K562 (cell line): ENCODE results near the gene LSP1. TPM values are rescaled to one million over a fixed set of nuclear protein-coding genes. Genes with fewer than 3 reads are reported as not detected.

ENCODE experiments used
- BCL6 ChIP-seq: fragments of 250-450 bp; sonication (Bioruptor Pico); IDR thresholded peaks from 2 replicates; pipeline ENCODE4 v1.4.0; 2020
- CEBPG ChIP-seq, 3 experiments: fragments of 200-800 bp in 1 of 3; sonication (Bioruptor generic) in 1 of 3; sonication (generic) in 1 of 3; formaldehyde crosslinking in 1 of 3; IDR thresholded peaks in 2 of 3; conservative IDR thresholded peaks in 1 of 3; 2 replicates each; pipeline versions ENCODE4 v1.6.1 to v1.8.0; 2016 to 2022; ENCODE audit warnings: missing compliant biosample characterization in 2 of 3, missing genetic modification characterization in 2 of 3, mild to moderate bottlenecking in 1 of 3, missing genetic modification reagents in 1 of 3
- FIP1L1 ChIP-seq: fragments of 200-400 bp; formaldehyde crosslinking; IDR thresholded peaks from 2 replicates; pipeline ENCODE4 v1.6.1; 2018; ENCODE audit warnings: mild to moderate bottlenecking, low read depth, low read length; ENCODE audit not compliant: poor library complexity, severe bottlenecking
- FOXJ3 ChIP-seq: sonication (generic); formaldehyde crosslinking; IDR thresholded peaks from 2 replicates; pipeline ENCODE4 v1.4.0; 2020; ENCODE audit warnings: mild to moderate bottlenecking, missing genetic modification reagents
- HMG20A ChIP-seq: fragments of 450-650 bp; formaldehyde crosslinking; conservative IDR thresholded peaks from 2 replicates; pipeline ENCODE4 v1.4.0; 2020; ENCODE audit warnings: mild to moderate bottlenecking, mixed read lengths
- PHF8 ChIP-seq: fragments of 200-600 bp; sonication (generic); IDR thresholded peaks from 2 replicates; pipeline ENCODE4 v1.6.1; 2012; ENCODE audit warnings: mixed run types, mild to moderate bottlenecking, inconsistent platforms, low read length, moderate library complexity, borderline replicate concordance
- PTBP1 ChIP-seq: fragments of 200-400 bp; formaldehyde crosslinking; IDR thresholded peaks from 2 replicates; pipeline ENCODE4 v1.6.1; 2017; ENCODE audit warnings: low read depth, low read length
- RBM34 ChIP-seq: fragments of 200-400 bp; formaldehyde crosslinking; IDR thresholded peaks from 2 replicates; pipeline ENCODE4 v1.6.1; 2018; ENCODE audit warnings: low read length, borderline replicate concordance; ENCODE audit not compliant: insufficient read depth
- SNIP1 ChIP-seq: fragments of 450-650 bp; IDR thresholded peaks from 2 replicates; pipeline ENCODE4 v1.7.1; 2017; ENCODE audit warnings: low read depth, mild to moderate bottlenecking
- YY1 ChIP-seq, 3 experiments: IDR thresholded peaks; 2 replicates each; pipeline ENCODE4 v1.6.1; 2011; ENCODE audit warnings: low read length in 2 of 3, mild to moderate bottlenecking in 2 of 3, moderate library complexity in 2 of 3, borderline replicate concordance in 1 of 3, control low read depth in 1 of 3, low read depth in 1 of 3; ENCODE audit not compliant: insufficient read depth in 3 of 3, insufficient replicate concordance in 2 of 3, control insufficient read depth in 1 of 3, insufficient read length in 1 of 3; ENCODE audit errors: extremely low read depth in 1 of 3
- ZNF444 ChIP-seq: fragments of 250-450 bp; sonication (Bioruptor Pico); IDR thresholded peaks from 2 replicates; pipeline ENCODE4 v1.4.0; 2020; ENCODE audit warnings: mild to moderate bottlenecking, moderate library complexity
- ZNF644 ChIP-seq: fragments of 200-800 bp; sonication (Bioruptor generic); IDR thresholded peaks from 2 replicates; pipeline ENCODE4 v1.6.1; 2016; ENCODE audit warnings: low read depth, missing genetic modification characterization, missing compliant biosample characterization
- polyA plus RNA-seq, 8 experiments: library from polyadenylated mRNA; depleted of rRNA in 4 of 8; stranded (reverse) in 5 of 8; unstranded in 3 of 8; fragments of >200 nt; fragmentation: Nextera tagmentation in 2 of 8; fragmentation: Illumina TruSeq in 1 of 8; extraction: Ambion mirVana in 2 of 8; extraction: Trizol in 1 of 8; gene quantifications; 2 replicates each; pipeline versions ENCODE4 v1.2.1 to v1.2.3, GENCODE V29; 2011 to 2014; ENCODE audit warnings: inconsistent platforms in 1 of 8, missing spikeins in 1 of 8
- total RNA-seq, 7 experiments: library from RNA; depleted of rRNA in 6 of 7; stranded (reverse); fragments of >200 nt in 6 of 7; fragmentation: Illumina TruSeq in 2 of 7; extraction: Trizol in 2 of 7; gene quantifications; 2 replicates each; pipeline versions ENCODE4 v1.2.1 to v1.2.3, GENCODE V29; 2011 to 2021; ENCODE audit warnings: low replicate concordance in 1 of 7
- TF ChIP-seq, protein P1 (sequence below): fragments of 450-650 bp; IDR thresholded peaks from 2 replicates; pipeline ENCODE4 v1.6.1; 2016; ENCODE audit warnings: low read depth, mild to moderate bottlenecking, moderate library complexity
- TF ChIP-seq, protein P2 (sequence below): sonication (generic); formaldehyde crosslinking; IDR thresholded peaks from 2 replicates; pipeline ENCODE4 v1.8.1; 2023; ENCODE audit warnings: mild to moderate bottlenecking, missing genetic modification reagents
- TF ChIP-seq, protein P3 (sequence below): fragments of 250-450 bp; sonication (Bioruptor Pico); IDR thresholded peaks from 2 replicates; pipeline ENCODE4 v1.4.0; 2020; ENCODE audit warnings: mild to moderate bottlenecking, moderate library complexity, borderline replicate concordance
- TF ChIP-seq, protein P4 (sequence below), 2 experiments: IDR thresholded peaks; 2 replicates each; pipeline ENCODE4 v1.6.1; 2012; ENCODE audit warnings: improper control_type of control experiment in 2 of 2, low read depth in 2 of 2, low read length in 2 of 2, borderline replicate concordance in 1 of 2

Gene LSP1
- total and polyA plus RNA-seq, 9 of the 15 experiments (the other 6 are each of a cell fraction or from before 2014, with no cell fraction given) = 0.08 to 2.9 (median 0.65) TPM; not detected in 2

DNA sequence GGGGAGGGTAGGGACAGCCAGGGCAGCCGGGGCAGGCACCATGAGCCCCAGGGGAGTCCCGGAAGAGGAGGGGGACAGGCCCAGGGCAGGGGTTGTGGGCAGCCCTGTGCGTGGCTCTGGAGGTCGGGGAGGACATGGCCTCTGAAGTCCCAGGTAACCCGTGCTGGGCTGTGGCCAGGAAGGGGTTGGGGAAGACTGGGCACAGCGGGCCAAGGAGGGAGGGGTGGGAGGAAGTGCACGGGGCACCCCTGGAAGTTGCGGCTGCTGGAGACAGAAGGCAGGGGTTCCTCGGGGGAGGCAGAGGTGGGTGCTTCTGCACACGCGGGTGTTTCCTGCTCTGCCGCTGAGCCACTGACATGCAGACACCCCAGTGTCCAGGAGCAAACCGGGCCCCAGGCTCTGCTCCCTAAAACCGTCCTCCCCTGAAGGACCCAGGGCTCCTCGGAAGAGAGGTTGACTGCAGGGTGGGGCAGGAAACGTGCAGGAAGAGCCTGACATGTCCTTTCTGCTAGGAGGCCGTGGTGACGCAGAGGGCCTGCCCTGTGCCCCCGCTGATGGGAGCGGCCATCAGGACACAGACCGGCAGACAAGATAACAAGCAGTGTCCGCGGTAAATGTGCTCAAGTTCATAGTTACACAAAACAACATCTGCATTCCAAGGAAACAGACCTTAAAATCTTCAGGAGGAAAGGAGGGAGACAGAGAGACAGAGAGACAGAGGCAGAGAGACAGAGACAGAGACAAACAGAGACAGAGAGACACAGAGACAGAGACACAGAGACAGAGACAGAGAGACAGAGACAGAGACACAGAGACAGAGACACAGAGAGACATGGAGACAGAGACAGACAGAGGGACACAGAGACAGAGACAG lies 8.4 kb upstream of the LSP1 start (continued):
- TF ChIP-seq, protein P1, sequence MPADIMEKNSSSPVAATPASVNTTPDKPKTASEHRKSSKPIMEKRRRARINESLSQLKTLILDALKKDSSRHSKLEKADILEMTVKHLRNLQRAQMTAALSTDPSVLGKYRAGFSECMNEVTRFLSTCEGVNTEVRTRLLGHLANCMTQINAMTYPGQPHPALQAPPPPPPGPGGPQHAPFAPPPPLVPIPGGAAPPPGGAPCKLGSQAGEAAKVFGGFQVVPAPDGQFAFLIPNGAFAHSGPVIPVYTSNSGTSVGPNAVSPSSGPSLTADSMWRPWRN = 0 out of 2 replicates have a peak, but pooled peaks have one; percentile 13
- TF ChIP-seq RBM34 (no peak), SNIP1 (no peak), PTBP1 (no peak), ZNF644 (tag) (no peak), CEBPG (CRISPR knock-in tag; IDR thresholded peaks at IDR 0.05) (no peak), CEBPG (tag; conservative IDR thresholded peaks at IDR 0.05 in 1 of 2, IDR thresholded peaks at IDR 0.05 in 1 of 2) (no peak), ZNF444 (CRISPR knock-in tag) (no peak), YY1 (IDR thresholded peaks at IDR 0.05; ENCODE audit: borderline replicate concordance in 1 of 3, control insufficient read depth in 1 of 3, extremely low read depth in 1 of 3, insufficient read depth in 3 of 3, insufficient read length in 1 of 3, insufficient replicate concordance in 2 of 3, low read depth in 1 of 3, low read length in 2 of 3) (peak; percentile 8 to 86 (median 73)), HMG20A (CRISPR knock-in tag) (no peak), FOXJ3 (CRISPR knock-in tag) (peak; percentile 67; the same call in 1 of the 2 replicates), PHF8 (no peak; the same call in 1 of the 2 replicates), FIP1L1 (no peak), BCL6 (CRISPR knock-in tag) (no peak; the same call in 1 of the 2 replicates)
- TF ChIP-seq, protein P2, sequence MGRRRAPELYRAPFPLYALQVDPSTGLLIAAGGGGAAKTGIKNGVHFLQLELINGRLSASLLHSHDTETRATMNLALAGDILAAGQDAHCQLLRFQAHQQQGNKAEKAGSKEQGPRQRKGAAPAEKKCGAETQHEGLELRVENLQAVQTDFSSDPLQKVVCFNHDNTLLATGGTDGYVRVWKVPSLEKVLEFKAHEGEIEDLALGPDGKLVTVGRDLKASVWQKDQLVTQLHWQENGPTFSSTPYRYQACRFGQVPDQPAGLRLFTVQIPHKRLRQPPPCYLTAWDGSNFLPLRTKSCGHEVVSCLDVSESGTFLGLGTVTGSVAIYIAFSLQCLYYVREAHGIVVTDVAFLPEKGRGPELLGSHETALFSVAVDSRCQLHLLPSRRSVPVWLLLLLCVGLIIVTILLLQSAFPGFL (CRISPR knock-in tag) = no peak
- TF ChIP-seq, protein P3, sequence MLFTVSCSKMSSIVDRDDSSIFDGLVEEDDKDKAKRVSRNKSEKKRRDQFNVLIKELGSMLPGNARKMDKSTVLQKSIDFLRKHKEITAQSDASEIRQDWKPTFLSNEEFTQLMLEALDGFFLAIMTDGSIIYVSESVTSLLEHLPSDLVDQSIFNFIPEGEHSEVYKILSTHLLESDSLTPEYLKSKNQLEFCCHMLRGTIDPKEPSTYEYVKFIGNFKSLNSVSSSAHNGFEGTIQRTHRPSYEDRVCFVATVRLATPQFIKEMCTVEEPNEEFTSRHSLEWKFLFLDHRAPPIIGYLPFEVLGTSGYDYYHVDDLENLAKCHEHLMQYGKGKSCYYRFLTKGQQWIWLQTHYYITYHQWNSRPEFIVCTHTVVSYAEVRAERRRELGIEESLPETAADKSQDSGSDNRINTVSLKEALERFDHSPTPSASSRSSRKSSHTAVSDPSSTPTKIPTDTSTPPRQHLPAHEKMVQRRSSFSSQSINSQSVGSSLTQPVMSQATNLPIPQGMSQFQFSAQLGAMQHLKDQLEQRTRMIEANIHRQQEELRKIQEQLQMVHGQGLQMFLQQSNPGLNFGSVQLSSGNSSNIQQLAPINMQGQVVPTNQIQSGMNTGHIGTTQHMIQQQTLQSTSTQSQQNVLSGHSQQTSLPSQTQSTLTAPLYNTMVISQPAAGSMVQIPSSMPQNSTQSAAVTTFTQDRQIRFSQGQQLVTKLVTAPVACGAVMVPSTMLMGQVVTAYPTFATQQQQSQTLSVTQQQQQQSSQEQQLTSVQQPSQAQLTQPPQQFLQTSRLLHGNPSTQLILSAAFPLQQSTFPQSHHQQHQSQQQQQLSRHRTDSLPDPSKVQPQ (CRISPR knock-in tag) = no peak
- TF ChIP-seq, protein P4, sequence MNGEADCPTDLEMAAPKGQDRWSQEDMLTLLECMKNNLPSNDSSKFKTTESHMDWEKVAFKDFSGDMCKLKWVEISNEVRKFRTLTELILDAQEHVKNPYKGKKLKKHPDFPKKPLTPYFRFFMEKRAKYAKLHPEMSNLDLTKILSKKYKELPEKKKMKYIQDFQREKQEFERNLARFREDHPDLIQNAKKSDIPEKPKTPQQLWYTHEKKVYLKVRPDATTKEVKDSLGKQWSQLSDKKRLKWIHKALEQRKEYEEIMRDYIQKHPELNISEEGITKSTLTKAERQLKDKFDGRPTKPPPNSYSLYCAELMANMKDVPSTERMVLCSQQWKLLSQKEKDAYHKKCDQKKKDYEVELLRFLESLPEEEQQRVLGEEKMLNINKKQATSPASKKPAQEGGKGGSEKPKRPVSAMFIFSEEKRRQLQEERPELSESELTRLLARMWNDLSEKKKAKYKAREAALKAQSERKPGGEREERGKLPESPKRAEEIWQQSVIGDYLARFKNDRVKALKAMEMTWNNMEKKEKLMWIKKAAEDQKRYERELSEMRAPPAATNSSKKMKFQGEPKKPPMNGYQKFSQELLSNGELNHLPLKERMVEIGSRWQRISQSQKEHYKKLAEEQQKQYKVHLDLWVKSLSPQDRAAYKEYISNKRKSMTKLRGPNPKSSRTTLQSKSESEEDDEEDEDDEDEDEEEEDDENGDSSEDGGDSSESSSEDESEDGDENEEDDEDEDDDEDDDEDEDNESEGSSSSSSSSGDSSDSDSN (IDR thresholded peaks at IDR 0.05; ENCODE audit: borderline replicate concordance in 1 of 2, low read depth in 2 of 2, low read length in 2 of 2) = peak in 1 of 2 experiments; percentile 47; a peak in 1 of 4 replicates
